Heart right ventricle (tissue), 16 donors: ENCODE results near the gene OSM. TPM values are rescaled to one million over a fixed set of nuclear protein-coding genes. Genes with fewer than 3 reads are reported as not detected.

ENCODE experiments used
- ATAC-seq, 8 donors: fragments of 200-7000 bp; cut with Tn5 transposase; one replicate each; pipeline ENCODE4 v1.9.1; 2020; ENCODE audit warnings: mild to moderate bottlenecking in 8 of 8, moderate library complexity in 8 of 8, moderate number of reproducible peaks in 1 of 8
- DNase-seq, 2 donors: peaks; one replicate each; pipeline ENCODE4 v3.0.0-alpha.2; 2020
- H3K27ac ChIP-seq, 10 donors: fragments of 200-600 bp; sonication (generic) in 2 of 10; one replicate each; pipeline versions ENCODE4 v1.5.0 to v1.8.0; 2020 to 2022; ENCODE audit warnings: mild to moderate bottlenecking in 3 of 10
- H3K27me3 ChIP-seq, 7 donors: fragments of 200-600 bp; one replicate each; pipeline ENCODE4 v1.8.0; 2021 to 2022; ENCODE audit warnings: mild to moderate bottlenecking in 2 of 7
- H3K36me3 ChIP-seq, 9 donors: fragments of 200-600 bp; sonication (generic) in 1 of 9; one replicate each; pipeline versions ENCODE4 v1.5.0 to v1.8.0; 2020 to 2022; ENCODE audit warnings: mild to moderate bottlenecking in 2 of 9
- H3K4me1 ChIP-seq, 9 donors: fragments of 200-600 bp; sonication (generic) in 1 of 9; one replicate each; pipeline versions ENCODE4 v1.5.0 to v1.8.0; 2020 to 2022; ENCODE audit warnings: mild to moderate bottlenecking in 4 of 9
- H3K4me3 ChIP-seq, 10 donors: fragments of 200-600 bp; sonication (generic) in 2 of 10; one replicate each; pipeline versions ENCODE4 v1.5.0 to v1.8.0; 2020 to 2022; ENCODE audit warnings: mild to moderate bottlenecking in 7 of 10, moderate library complexity in 2 of 10
- H3K9me3 ChIP-seq, 11 donors: fragments of 200-600 bp in 10 of 11; sonication (generic) in 2 of 11; one replicate each; pipeline versions ENCODE4 v1.5.0 to v1.8.0; 2013 to 2022; ENCODE audit warnings: mild to moderate bottlenecking in 2 of 11, control low read depth in 1 of 11, moderate library complexity in 1 of 11
- CTCF ChIP-seq, 9 donors: fragments of 200-600 bp; sonication (generic) in 2 of 9; IDR thresholded peaks; one replicate each; pipeline versions ENCODE4 v1.5.0 to v1.8.0; 2021 to 2022; ENCODE audit warnings: antibody characterized with exemption in 9 of 9, mild to moderate bottlenecking in 5 of 9, moderate library complexity in 1 of 9
- WGBS, 2 donors: extraction: QIAGEN DNeasy Blood & Tissue Kit; methylation state at CpG; one replicate each; pipeline ENCODE4 v1.1.7; 2013; ENCODE audit warnings: inconsistent platforms in 1 of 2; 5-methylcytosine and 5-hydroxymethylcytosine counted together
- intact Hi-C, 10 donors: fragments of 100-400 bp; cut with DNase I; formaldehyde crosslinking; loops; one replicate each; pipeline versions ENCODE4 v1.11.1 to v1.14.2; 2022
- polyA plus RNA-seq, 2 donors: library from polyadenylated mRNA; stranded (reverse); fragments of 200-250 nt; gene quantifications; one replicate each; pipeline ENCODE4 v1.2.3, GENCODE V29; 2013
- total RNA-seq, 10 donors: library from RNA; stranded (reverse); fragmentation: NEBNext Ultra II Directional in 3 of 10; extraction: Animal tissue kit (Norgen Biotek cat#: 25700) in 3 of 10; gene quantifications; one replicate each; pipeline versions ENCODE4 v1.2.1 to v1.2.4, GENCODE V29; 2021 to 2023
- donor health status: Arrhythmogenic right ventricular cardiomyopathy.
- donor health status: ischemic (EF 13 %, LVEDD 7.1; RV severe dilation, severe dysfunction).
- donor health status: healthy with polysubstance abuse.
- donor health status: DM: no; HTN: yes; CAD: no.
- donor health status: DM: no; HTN: no; CAD: no.
- donor health status: ischemic (EF 25% LVEDD 6.9; RV normal size, moderate dysfunction).
- donor health status: ischemic (EF 25% LVEDD 5.7; RV mildly dilated, moderate dysfunction).
- donor health status: healthy.
- donor health status: DM: yes; HTN: yes; CAD: no.
- donor health status: Ischemic cardiomyopathy.
- donor health status: ischemic (EF 35%, LVEDD 5.7; RV mildly dilated, moderate dysfunction).
- donor health status: nonischemic (EF 11% LVEDD 7.7; RV severe dilation, severe dysfunction).
- donor health status: DM: yes; HTN: yes; CAD: no.
- donor health status: PGD.
- donor health status: ischemic (EF 29% LVEDD 5.4; RV normal size, mild dysfunction).
- donor health status: nonischemic (EF 23%, LVEDD 6.1; RV moderate dilation, normal function).

Gene OSM
- total and polyA plus RNA-seq, 12 donors = 0.20 to 2.8 (median 0.41) TPM; not detected in 3

DNA sequence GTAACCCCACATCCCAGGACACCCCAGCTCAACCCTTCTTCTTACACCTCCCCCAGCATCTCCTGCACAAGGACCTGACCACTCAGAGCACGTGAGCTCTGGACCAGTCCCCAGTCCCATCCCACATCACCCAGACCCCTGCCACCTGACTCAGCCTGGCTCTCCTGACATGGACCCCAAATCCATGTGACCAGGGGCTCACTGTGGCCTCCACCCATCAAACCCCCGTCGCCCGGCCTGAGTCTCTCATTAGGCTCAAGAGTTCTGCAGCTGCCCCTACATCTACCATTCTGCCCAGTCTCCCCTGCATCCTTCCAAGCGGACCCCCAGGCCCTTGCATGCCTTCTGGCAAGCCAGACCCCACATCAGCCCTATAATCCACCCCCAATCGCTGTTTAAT lies 18.2 kb downstream of the OSM start:
- H3K9me3 ChIP-seq = no peaks in the 10 kb centered on the region
- no peak for DNase-seq
- peak overlapping the region in 1 of 10 donors; percentile 60 for H3K4me3 ChIP-seq
- peaks cover 0 to 7% (median 0%) of the 10 kb centered on the region in 9 donors for H3K36me3 ChIP-seq
- ATAC-seq = no peak
- intact Hi-C loops = loop anchor here in 3 of 10 donors (5.0 kb wide), 1 partner anchor 41 kb away; no protein-coding TSS in a partner anchor
- peak overlapping the region in 4 of 10 donors; percentile 43 to 88 (median 60) for H3K27ac ChIP-seq
- peaks cover 3 to 73% (median 62%) of the 10 kb centered on the region in 7 donors for H3K27me3 ChIP-seq
- H3K4me1 ChIP-seq = peaks cover 4 to 68% (median 29%) of the 10 kb centered on the region in 9 donors
- 65 to 72% methylated on average over 6 of the region's 6 CpGs for WGBS, 2 donors
- no peak for TF ChIP-seq CTCF (IDR thresholded peaks at IDR 0.05)

DNA sequence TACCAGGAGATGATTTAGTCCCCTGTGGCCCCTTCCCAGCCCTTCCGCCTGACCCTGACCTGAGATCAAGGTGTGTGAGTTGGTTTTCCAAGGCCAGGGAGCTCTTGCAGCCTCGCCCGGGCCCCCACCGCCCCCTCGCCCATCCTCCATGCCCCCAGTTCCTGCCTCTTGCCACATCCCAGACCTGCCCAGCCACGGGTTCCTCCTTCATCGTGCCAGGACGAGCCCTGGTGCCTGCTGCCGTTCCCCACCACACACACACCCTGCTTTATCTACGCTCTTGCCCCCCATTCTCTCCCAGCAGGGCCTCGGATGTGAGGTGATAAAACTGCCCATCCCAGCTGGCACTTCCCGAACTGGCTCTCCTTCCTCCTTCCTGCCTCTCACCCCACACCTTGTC lies 18.7 kb downstream of the OSM start:
- peaks cover 3 to 73% (median 64%) of the 10 kb centered on the region in 7 donors for H3K27me3 ChIP-seq
- peaks cover 4 to 63% (median 27%) of the 10 kb centered on the region in 9 donors for H3K4me1 ChIP-seq
- ATAC-seq = no peak
- DNase-seq = no peak
- H3K9me3 ChIP-seq = no peaks in the 10 kb centered on the region
- intact Hi-C loops = loop anchor here in 3 of 10 donors (5.0 kb wide), 1 partner anchor 41 kb away; no protein-coding TSS in a partner anchor
- H3K36me3 ChIP-seq = peaks cover 0 to 12% (median 0%) of the 10 kb centered on the region in 9 donors
- H3K27ac ChIP-seq = peak overlapping the region in 1 of 10 donors; percentile 88
- no peak for TF ChIP-seq CTCF (IDR thresholded peaks at IDR 0.05)
- 73 to 77% methylated on average over 12 of the region's 12 CpGs for WGBS, 2 donors
- peak overlapping the region in 1 of 10 donors; percentile 60 for H3K4me3 ChIP-seq

- Histone ChIP-seq H3K27me3 (peaks cover 3 to 73% (median 66%) of the 10 kb centered on the region in 7 donors), H3K9me3 (no peaks in the 10 kb centered on the region), H3K4me3 (peak overlapping the region in 1 of 10 donors; percentile 60), H3K36me3 (peaks cover 0 to 17% (median 0%) of the 10 kb centered on the region in 9 donors), H3K4me1 (peaks cover 4 to 59% (median 25%) of the 10 kb centered on the region in 9 donors), H3K27ac (peak overlapping the region in 1 of 10 donors; percentile 88)
- ATAC-seq = no peak
- DNase-seq = no peak
- TF ChIP-seq CTCF (IDR thresholded peaks at IDR 0.05) = no peak
- 73 to 82% methylated on average over 11 of the region's 11 CpGs for WGBS, 2 donors
- intact Hi-C loops = loop anchor here in 3 of 10 donors (5.0 kb wide), 1 partner anchor 40 kb away; no protein-coding TSS in a partner anchor
Observed at GRCh38 chr22:30247561-30247960, 19.1 kb downstream of the OSM start.

DNA sequence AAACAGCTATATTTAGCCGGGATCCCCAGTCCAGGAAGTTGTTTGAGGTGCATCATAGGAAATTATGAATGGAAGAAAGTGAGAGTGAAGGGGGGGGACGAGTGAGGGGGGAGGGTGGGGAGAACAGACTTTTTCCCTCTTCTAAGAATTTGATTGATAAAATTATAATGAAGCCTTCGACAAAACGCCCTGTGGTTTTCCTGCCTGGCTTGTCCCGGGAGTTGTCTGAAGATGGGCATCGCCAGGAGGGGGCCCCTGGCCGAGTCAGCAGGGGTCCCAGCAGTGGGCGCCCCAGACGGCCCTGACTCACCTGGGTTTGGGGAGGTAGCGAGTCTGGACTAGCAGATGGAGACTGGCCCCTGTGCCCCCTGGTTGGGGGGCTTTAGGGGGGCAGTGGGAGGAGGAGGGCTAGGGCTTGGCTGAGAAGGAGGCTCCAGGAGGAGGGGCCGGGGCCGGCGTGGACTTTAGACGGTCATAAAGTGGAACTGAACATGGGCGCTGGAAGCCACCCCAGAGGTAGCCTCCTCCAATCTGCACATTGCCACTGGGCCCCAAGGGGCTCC lies 19.8 kb downstream of the OSM start:
- Histone ChIP-seq H3K4me3 (peak overlapping the region in 8 of 10 donors; percentile 0 to 60 (median 47)), H3K36me3 (peaks cover 0 to 17% (median 0%) of the 10 kb centered on the region in 9 donors), H3K4me1 (peaks cover 4 to 52% (median 19%) of the 10 kb centered on the region in 9 donors), H3K9me3 (no peaks in the 10 kb centered on the region), H3K27me3 (peaks cover 3 to 76% (median 68%) of the 10 kb centered on the region in 7 donors), H3K27ac (peak overlapping the region in 1 of 10 donors; percentile 88)
- no peak for TF ChIP-seq CTCF (IDR thresholded peaks at IDR 0.05)
- no peak for DNase-seq
- intact Hi-C loops = loop anchor here in 3 of 10 donors (5.0 kb wide), 1 partner anchor 40 kb away; no protein-coding TSS in a partner anchor
- ATAC-seq = no peak
- WGBS, 2 donors = 33 to 34% methylated on average over 15 of the region's 15 CpGs
